Measurements from ENCODE around the gene ERAS. TPM values are rescaled to one million over a fixed set of nuclear protein-coding genes. Genes with fewer than 3 reads are reported as not detected.
"Not testable (repeated sequence)": the region's sequence is repeated elsewhere in the genome, so short reads cannot be mapped to it uniquely, and the experiment has no call there.

ERAS gene
- total RNA-seq, 1 donor from 2014 or later: 0.31 TPM

DNA sequence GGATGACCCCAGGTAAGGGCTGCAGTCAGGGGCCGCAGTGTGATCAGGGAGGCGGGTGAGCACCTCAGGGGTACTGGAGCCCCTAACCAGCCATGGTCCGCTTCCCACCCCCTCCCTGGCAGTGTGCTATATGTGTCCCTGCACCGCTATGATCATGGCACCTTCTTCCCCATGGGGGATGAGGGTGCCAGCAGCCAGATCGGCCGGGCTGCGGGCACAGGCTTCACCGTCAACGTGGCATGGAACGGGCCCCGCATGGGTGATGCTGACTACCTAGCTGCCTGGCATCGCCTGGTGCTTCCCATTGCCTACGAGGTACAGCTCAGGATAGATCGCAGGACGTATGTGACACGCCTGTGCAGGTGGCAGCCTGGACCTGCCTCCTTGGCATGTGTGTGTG lies 8.2 kb upstream of the ERAS start:
- Mint-ChIP-seq H3K4me1 (ENCODE audit: low read depth) (no peaks in the 10 kb centered on the region), H3K27me3 (no peaks in the 10 kb centered on the region), H3K9me3 (ENCODE audit: low read depth) (peaks cover 18% of the 10 kb centered on the region), H3K27ac (no peak overlapping the region), H3K4me3 (ENCODE audit: low read depth) (no peak overlapping the region), H3K36me3 (ENCODE audit: insufficient read depth) (peaks cover 8% of the 10 kb centered on the region)
- TF ChIP-seq, protein P1, sequence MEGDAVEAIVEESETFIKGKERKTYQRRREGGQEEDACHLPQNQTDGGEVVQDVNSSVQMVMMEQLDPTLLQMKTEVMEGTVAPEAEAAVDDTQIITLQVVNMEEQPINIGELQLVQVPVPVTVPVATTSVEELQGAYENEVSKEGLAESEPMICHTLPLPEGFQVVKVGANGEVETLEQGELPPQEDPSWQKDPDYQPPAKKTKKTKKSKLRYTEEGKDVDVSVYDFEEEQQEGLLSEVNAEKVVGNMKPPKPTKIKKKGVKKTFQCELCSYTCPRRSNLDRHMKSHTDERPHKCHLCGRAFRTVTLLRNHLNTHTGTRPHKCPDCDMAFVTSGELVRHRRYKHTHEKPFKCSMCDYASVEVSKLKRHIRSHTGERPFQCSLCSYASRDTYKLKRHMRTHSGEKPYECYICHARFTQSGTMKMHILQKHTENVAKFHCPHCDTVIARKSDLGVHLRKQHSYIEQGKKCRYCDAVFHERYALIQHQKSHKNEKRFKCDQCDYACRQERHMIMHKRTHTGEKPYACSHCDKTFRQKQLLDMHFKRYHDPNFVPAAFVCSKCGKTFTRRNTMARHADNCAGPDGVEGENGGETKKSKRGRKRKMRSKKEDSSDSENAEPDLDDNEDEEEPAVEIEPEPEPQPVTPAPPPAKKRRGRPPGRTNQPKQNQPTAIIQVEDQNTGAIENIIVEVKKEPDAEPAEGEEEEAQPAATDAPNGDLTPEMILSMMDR (IDR thresholded peaks at IDR 0.05; ENCODE audit: unreplicated experiment): no peak
- no peak for DNase-seq (ENCODE audit: low spot score, unreplicated experiment)

DNA sequence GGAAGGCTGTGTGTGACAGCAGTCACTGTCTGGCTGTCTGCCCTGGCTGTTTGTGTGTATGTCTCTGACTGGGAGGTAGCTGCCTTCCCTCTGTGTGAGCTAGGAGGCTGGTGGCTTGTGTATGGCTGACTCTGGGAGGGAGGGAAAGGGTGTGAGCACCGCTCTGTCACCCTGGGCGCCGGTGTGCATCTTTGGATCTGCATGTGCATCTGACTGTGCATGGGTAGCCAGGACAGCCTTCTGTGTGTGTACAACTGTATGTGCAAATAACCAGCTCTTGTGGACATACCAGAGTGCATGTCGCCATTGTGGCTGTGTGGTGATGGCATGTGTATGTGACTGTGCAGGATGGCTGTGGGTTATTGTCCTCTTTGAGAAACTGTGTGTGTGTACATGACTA lies 7.4 kb upstream of the ERAS start:
- Mint-ChIP-seq H3K27me3 (no peaks in the 10 kb centered on the region), H3K4me3 (ENCODE audit: low read depth) (no peak overlapping the region)
- TF ChIP-seq, protein P1 (IDR thresholded peaks at IDR 0.05; ENCODE audit: unreplicated experiment): no peak

DNA sequence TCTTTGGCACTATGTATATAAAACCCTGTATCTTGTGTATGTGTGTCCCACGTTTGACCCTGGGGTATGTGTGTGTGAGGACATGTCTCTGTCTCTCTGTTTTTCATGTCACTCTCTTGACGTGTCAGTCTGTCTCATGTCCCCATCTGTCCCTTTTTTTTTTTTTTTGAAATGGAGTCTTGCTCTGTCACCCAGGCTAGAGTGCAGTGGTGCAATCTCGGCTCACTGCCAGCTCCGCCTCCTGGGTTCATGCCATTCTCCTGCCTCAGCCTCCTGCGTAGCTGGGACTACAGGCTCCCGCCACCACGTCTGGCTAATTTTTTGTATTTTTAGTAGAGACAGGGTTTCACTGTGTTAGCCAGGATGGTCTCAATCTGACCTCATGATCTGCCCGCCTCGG lies 6.9 kb upstream of the ERAS start:
- H3K4me1 Mint-ChIP-seq (ENCODE audit: low read depth); H3K4me3 Mint-ChIP-seq (ENCODE audit: low read depth); DNase-seq (ENCODE audit: low spot score, unreplicated experiment); H3K27ac Mint-ChIP-seq; H3K36me3 Mint-ChIP-seq (ENCODE audit: insufficient read depth); H3K27me3 Mint-ChIP-seq: not testable (repeated sequence)
- peaks cover 13% of the 10 kb centered on the region for H3K9me3 Mint-ChIP-seq (ENCODE audit: low read depth)

More for the DNA sequence above, 7.4 kb upstream of the ERAS start:
- Mint-ChIP-seq H3K4me1 (ENCODE audit: low read depth) (no peaks in the 10 kb centered on the region), H3K36me3 (ENCODE audit: insufficient read depth) (peaks cover 6% of the 10 kb centered on the region), H3K27ac (no peak overlapping the region), H3K9me3 (ENCODE audit: low read depth) (peaks cover 17% of the 10 kb centered on the region)
- no peak for DNase-seq (ENCODE audit: low spot score, unreplicated experiment)

DNA sequence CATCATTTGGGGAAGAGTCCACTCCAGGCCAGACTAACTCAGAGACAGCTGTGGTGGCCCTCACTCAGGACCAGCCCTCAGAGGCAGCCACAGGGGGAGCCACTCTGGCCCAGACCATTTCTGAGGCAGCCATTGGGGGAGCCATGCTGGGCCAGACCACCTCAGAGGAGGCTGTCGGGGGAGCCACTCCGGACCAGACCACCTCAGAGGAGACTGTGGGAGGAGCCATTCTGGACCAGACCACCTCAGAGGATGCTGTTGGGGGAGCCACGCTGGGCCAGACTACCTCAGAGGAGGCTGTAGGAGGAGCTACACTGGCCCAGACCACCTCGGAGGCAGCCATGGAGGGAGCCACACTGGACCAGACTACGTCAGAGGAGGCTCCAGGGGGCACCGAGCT lies 3.3 kb upstream of the ERAS start:
- Mint-ChIP-seq H3K27me3 (peaks cover 6% of the 10 kb centered on the region), H3K36me3 (ENCODE audit: insufficient read depth) (peaks cover 22% of the 10 kb centered on the region), H3K9me3 (ENCODE audit: low read depth) (peaks cover 20% of the 10 kb centered on the region), H3K4me1 (ENCODE audit: low read depth) (no peaks in the 10 kb centered on the region), H3K4me3 (ENCODE audit: low read depth) (no peak overlapping the region), H3K27ac (no peak overlapping the region)
- TF ChIP-seq, protein P1 (IDR thresholded peaks at IDR 0.05; ENCODE audit: unreplicated experiment): no peak
- DNase-seq (ENCODE audit: low spot score, unreplicated experiment): no peak

DNA sequence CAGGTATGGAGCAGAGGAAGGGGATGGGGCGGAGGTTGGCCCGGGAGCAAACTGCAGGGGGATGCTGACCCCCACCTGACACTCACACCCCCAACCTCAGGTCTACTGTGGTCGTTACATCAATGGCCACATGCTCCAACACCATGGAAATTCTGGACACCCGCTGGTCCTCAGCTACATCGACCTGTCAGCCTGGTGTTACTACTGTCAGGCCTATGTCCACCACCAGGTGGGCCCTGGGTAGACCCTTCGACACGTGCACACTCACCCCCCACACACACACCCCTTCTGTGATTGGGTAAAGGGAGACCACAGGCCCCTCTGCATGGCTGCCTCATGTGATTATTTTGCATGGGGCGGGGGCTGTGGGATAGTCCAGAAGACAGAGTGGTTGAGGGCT lies 2.2 kb upstream of the ERAS start:
- Mint-ChIP-seq H3K4me1 (ENCODE audit: low read depth) (no peaks in the 10 kb centered on the region), H3K4me3 (ENCODE audit: low read depth) (no peak overlapping the region), H3K36me3 (ENCODE audit: insufficient read depth) (peaks cover 25% of the 10 kb centered on the region), H3K27me3 (peaks cover 15% of the 10 kb centered on the region), H3K27ac (no peak overlapping the region), H3K9me3 (ENCODE audit: low read depth) (peaks cover 14% of the 10 kb centered on the region)
- TF ChIP-seq, protein P1 (IDR thresholded peaks at IDR 0.05; ENCODE audit: unreplicated experiment): no peak
- DNase-seq (ENCODE audit: low spot score, unreplicated experiment): no peak

DNA sequence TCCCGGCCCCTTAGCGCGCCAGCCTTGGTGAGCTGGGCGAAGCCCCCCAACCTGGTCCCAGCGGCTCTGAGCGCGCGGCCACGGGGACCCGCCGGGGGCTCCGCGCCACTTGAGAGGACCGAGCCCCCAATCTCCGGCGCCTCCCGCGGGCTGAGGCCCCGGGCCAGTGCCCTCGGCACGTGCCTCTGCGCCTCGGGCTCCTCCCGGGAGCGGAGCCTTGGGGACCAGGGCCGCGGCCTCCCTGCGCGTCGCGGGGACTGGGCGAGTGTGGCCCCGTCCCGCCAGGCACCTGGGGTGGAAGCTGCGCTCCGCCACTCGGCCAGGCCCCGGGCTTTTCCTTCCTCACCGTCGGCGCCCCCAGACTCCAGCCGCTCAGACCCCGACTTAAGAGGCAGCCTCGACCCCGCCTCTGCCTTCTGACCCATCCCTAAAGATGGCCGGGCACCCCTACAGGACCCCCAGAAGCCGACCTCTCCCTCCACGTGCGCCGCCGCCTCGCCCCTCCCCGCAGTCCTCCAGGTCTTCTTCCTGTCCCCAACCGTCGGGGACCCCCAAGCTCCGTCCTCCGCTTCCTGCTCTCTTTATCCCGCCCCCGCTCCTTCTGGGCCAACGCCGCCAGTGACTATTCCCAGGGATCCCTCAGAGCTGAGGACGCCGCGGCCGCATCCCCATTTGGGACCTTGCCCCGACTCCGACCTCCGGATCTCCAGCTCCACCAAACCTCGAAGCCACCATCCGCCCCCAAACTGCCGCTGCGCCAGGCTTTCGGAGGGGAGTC lies 752 bp downstream of the ERAS start:
- no peak overlapping the region for H3K27ac Mint-ChIP-seq
- no peak for DNase-seq (ENCODE audit: low spot score, unreplicated experiment)
- TF ChIP-seq, protein P1 (IDR thresholded peaks at IDR 0.05; ENCODE audit: unreplicated experiment): no peak
- peaks cover 22% of the 10 kb centered on the region for H3K36me3 Mint-ChIP-seq (ENCODE audit: insufficient read depth)
- no peak overlapping the region for H3K4me3 Mint-ChIP-seq (ENCODE audit: low read depth)
- peaks cover 7% of the 10 kb centered on the region for H3K9me3 Mint-ChIP-seq (ENCODE audit: low read depth)
- no peaks in the 10 kb centered on the region for H3K4me1 Mint-ChIP-seq (ENCODE audit: low read depth)
- H3K27me3 Mint-ChIP-seq: peaks cover 29% of the 10 kb centered on the region

Measured in progenitor cell of endocrine pancreas (in vitro differentiated cells).